Raji (cell line): Measurements from ENCODE around the gene DUOXA2.

Experiments
- POLR2A ChIP-seq: IDR thresholded peaks from 2 replicates; pipeline ENCODE4 v1.6.1; 2011; ENCODE audit warnings: low read depth, low read length, control low read depth; ENCODE audit not compliant: insufficient read depth

The DUOXA2 gene

GRCh38 chr15:45129651-45130129 lies 15.6 kb downstream of the DUOXA2 start, which contains the start of the genes DUOX1 and DUOXA1:
Gene DUOX1, plus strand, starts transcription at chr15:45129994. Its CDS starts 1,973 bp downstream, at chr15:45131967.
Gene DUOXA1, minus strand, starts transcription at chr15:45129879. Its CDS starts 6,865 bp downstream, at chr15:45123014.
- no peak for TF ChIP-seq POLR2A

DNA sequence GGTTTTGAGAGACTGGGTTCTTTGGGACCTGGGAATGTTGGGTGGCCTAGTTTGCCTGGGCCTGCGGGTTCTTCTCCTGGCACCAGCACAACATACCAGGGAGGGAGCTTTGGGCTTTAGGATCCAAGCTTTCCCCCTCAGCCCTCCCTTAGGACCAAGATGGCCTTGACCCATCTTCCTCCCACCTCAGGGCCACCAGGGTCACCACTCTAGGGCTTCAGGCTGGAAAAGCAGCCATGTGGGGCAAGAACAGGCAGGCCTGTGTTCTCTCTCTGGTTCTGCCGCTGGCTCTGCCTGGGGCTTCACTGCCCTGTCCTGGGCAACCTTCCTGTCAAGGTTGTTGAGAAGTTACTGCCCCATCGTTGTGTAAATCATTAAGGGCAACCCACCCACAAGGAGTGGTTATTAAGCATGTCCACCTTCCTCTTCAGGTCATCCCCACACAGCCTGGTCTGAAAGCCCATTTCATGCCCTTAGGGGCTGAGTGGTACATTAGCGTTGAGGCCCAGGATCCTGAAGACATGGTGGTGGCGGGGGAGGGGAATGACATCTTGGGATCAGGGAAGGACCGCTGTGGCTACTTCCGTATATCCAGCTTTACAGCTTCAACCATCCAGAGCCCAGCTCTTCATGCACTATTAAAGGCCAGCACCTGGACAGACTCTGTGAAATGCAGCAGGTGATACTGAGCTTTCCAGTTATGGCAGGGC lies 16.3 kb downstream of the DUOXA2 start:
- TF ChIP-seq POLR2A = no peak

DNA sequence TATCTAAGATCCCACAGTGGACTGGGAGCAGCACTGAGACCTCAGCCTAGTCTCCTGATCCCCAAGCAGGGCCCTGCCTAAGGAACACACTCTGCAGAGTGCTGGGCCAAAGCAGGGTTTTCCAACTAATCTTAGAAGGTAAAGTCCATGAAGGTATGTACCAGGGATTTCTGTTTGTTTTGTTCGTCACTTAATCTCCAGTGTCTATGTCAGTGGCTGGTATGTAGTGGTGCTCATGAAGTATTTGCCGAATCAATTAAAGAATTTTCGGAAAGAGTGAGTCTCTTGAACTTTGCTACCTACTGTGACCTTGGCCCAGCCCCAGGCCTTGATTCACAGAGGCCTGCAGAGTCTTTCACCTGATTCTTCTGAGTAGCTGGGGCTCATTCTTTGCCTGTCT lies 17.4 kb downstream of the DUOXA2 start:
- TF ChIP-seq POLR2A = no peak

DNA sequence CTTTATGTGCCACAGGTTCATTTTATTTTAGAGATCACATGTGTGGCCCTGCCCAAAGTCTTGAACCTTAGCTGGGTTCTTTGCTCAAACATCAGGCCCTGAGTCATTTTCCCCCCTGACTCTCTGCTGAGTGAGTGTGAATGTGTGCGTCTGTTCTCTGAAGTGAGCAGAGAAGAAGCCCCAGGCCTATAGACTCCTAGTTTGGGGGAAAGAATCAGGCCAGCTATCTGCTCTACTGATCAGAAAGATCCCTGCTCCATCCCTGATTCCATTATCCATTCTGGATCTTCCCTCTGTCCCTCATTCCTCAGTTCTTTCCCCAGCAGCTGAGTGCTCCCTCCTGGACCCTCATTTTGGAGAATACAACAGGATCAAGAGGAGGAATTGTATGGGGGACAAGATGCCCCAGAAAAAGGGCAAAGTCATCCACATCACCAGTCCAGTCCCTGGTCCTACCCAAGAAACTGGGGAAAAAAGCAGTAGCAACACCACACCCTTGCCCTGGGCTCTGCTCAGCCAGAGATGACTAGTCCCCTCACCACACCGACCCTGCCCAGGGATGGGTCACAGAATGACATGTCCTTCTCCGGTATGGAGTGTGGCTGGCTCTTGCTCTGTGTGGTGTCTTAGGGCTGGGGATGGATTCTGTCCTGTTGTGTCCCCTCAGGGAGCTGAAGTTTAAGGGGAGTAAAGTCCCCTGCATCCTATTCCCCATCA lies 18.9 kb downstream of the DUOXA2 start:
- TF ChIP-seq POLR2A = no peak

- no peak for TF ChIP-seq POLR2A
Measured at GRCh38 chr15:45133561-45133920, 19.4 kb downstream of the DUOXA2 start.

DNA sequence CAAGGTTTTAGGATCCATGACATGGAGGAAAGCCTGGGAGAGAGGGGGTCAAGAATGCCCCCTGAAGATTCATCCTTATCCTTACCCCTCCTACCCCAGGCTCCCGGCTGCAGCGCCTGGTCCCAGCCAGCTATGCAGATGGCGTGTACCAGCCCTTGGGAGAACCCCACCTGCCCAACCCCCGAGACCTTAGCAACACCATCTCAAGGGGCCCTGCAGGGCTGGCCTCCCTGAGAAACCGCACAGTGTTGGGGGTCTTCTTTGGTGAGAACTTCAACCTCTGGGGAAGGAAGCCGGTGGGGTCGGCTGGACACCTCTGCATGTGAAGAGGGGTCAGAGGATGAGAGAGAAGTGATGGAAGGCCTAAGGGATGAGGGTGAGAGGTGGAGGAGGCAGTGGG lies 19.9 kb downstream of the DUOXA2 start:
- TF ChIP-seq POLR2A = no peak

DNA sequence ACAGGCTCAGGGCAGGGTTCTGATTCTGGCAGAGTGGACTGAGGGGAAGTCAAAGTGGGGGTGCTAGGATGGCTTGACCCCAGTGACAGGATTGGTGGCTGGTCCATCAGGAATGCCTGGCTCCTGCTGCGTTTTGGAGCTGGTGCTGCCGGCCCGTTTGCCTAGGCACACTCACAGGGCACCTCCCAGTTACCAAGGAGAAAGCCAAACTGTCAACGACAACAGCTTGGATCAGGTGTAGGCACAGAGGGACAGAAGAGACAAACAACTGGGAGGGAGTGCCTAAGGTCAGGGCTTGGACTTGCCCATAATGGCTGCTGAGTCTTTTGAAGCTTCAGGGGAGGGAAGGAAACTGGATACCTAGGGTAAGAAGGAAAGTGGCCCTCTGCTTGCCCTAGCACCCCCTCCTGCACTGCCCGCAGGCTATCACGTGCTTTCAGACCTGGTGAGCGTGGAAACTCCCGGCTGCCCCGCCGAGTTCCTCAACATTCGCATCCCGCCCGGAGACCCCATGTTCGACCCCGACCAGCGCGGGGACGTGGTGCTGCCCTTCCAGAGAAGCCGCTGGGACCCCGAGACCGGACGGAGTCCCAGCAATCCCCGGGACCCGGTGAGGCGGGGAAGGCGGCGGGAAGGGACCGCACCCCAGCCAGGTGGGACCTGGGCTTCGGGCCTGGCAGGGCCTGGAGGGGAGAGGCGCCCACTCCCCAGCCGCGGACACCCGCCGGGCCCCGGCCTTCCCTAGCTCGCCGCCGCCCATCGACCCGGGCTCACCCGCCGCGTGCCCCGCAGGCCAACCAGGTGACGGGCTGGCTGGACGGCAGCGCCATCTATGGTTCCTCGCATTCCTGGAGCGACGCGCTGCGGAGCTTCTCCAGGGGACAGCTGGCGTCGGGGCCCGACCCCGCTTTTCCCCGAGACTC lies 20.8 kb downstream of the DUOXA2 start:
- no peak for TF ChIP-seq POLR2A

DNA sequence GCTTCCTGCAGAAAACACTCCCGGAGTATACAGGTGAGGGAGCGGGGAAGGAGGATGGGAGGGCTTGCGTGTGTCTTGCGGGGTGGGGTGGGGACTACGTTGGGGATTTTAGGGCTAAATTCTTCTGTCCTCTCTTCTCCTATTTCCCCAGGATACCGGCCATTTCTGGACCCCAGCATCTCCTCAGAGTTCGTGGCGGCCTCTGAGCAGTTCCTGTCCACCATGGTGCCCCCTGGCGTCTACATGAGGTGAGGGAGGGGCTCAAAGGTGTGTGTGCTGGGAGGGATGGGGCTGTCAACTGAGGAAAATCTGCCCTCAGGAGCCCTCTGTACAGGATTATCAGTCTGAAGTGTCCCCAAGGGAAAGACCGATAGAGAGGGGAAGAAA lies 22.2 kb downstream of the DUOXA2 start:
- no peak for TF ChIP-seq POLR2A

GRCh38 chr15:45137703-45138102 lies 23.6 kb downstream of the DUOXA2 start:
- no peak for TF ChIP-seq POLR2A

DNA sequence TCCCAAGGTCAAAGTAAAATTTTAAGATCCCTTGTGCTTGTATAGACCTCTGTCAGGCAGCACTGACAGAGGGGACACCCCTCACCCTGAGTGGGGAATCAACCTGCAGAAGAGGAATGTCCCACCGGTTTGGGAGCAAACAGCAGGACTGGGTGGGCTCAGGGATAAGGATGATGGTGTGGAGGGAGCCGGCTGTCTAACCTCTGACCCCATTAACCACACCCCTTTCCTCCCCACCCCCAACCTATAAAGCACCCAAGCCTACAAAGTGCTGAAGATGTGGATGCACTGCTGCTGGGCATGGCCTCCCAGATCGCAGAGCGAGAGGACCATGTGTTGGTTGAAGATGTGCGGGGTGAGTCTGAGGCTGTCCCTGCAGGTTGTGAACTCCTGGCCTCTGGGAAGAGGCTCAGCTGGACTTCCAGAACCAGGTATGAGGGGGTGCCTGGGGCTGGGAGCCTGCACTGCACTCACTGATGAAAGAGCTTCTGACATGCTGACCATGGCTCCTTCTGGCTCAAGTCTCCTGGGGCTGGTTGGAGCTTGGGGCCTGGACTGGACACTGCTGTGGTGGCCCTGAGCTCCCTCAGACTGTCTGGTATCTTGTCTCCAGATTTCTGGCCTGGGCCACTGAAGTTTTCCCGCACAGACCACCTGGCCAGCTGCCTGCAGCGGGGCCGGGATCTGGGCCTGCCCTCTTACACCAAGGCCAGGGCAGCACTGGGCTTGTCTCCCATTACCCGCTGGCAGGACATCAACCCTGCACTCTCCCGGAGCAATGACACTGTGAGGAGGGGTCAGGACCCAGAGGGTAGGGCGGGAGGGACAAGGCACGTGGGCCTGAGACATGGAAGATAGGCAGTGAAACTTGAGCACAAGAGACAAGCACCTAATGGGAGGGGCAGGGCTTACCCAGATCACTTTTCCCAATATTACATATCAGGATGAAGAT lies 25.0 kb downstream of the DUOXA2 start:
- no peak for TF ChIP-seq POLR2A

- TF ChIP-seq POLR2A = no peak
Measured at GRCh38 chr15:45139770-45140169, 25.6 kb downstream of the DUOXA2 start.

DNA sequence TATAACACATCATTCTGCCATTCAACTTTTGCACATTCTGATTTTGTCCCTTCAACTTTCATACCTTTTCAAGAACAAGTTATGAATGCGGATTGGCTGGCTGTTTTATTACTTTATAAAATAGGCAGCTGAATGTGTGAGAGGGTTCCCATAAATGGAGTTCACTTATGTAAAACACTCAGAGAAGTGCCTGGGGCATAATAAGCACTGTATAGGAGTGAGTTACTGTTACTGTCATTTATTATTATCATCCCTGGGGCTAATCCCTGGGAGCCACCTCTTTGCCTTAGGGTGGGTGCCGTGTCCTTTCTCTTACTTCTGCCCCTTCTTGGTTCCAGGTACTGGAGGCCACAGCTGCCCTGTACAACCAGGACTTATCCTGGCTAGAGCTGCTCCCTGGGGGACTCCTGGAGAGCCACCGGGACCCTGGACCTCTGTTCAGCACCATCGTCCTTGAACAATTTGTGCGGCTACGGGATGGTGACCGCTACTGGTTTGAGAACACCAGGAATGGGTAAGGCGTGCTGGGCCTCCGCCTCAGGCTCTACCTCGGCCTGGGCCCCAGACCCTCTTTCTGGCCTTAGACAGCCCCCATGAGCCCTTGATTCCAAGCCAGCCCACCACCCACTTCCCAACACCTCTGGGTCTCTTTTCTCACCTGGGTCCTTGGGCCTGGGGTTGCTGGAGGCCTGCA lies 26.6 kb downstream of the DUOXA2 start:
- no peak for TF ChIP-seq POLR2A

DNA sequence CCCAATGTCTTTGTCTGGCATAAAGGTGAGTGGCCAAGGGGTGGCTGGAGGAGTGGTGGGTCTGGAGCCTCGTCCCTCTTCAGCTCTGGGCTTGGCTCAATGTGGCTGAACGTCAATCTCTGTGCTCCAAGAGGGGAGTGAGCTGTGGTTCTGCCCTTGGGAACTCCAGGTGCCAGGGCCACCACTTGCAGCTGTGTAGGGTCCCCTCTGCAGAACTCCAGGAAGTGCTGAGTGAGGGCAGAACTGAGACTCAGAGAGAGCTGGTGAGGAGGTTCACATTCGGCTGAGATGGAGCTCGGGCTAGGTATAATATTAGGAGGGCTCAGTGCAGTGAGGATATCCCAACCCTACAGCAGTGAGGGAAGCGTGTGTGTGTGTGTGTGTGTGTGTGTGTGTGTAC lies 27.3 kb downstream of the DUOXA2 start:
- TF ChIP-seq POLR2A = no peak

DNA sequence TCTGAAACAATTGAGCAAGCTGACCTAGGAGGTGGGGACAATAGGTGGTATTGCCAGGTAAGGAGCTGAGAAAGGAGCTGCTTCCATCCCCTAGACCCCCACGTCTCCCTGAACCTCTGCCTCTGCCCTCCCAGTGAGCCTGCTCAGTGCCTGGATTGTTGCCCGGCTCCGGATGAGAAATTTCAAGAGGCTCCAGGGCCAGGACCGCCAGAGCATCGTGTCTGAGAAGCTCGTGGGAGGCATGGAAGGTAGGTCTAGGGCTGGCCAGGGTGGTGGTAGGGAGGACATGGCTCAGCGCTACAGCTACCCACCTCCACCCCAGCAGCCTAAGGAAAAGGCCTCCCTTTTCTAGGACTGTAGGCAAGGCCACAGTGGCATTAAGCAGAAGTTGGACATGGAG lies 28.9 kb downstream of the DUOXA2 start:
- TF ChIP-seq POLR2A = no peak
